Left ventricle myocardium inferior (tissue), 1 donor: Measurements from ENCODE around the gene NKAIN2. TPM values are rescaled to one million over a fixed set of nuclear protein-coding genes. Genes with fewer than 3 reads are reported as not detected.
"Not testable (repeated sequence)": the region's sequence is repeated elsewhere in the genome, so short reads cannot be mapped to it uniquely, and the experiment has no call there.

Experiments
- DNase-seq: peaks from one replicate; pipeline ENCODE4 v3.0.0-alpha.2; 2020
- H3K27ac ChIP-seq: fragments of 200-600 bp; replicated peaks from 2 replicates; pipeline ENCODE4 v1.8.0; 2021
- H3K27me3 ChIP-seq: fragments of 200-600 bp; 2 replicates; pipeline ENCODE4 v1.8.0; 2021; ENCODE audit warnings: low read depth
- H3K36me3 ChIP-seq: fragments of 200-600 bp; 2 replicates; pipeline ENCODE4 v1.8.0; 2021
- H3K4me1 ChIP-seq: fragments of 200-600 bp; 2 replicates; pipeline ENCODE4 v1.8.0; 2021
- H3K4me3 ChIP-seq: fragments of 200-600 bp; 2 replicates; pipeline ENCODE4 v1.8.0; 2021; ENCODE audit warnings: mild to moderate bottlenecking, moderate library complexity
- H3K9me3 ChIP-seq: fragments of 200-600 bp; replicated peaks from 2 replicates; pipeline ENCODE4 v1.8.0; 2021
- CTCF ChIP-seq: fragments of 200-600 bp; IDR thresholded peaks from 2 replicates; pipeline ENCODE4 v1.8.0; 2021; ENCODE audit warnings: antibody characterized with exemption, mild to moderate bottlenecking, borderline replicate concordance
- intact Hi-C: fragments of 100-400 bp; cut with micrococcal nuclease; formaldehyde crosslinking; loops from one replicate; pipeline ENCODE4 v1.11.0; 2022
- total RNA-seq: library from RNA; stranded (reverse); fragmentation: NEBNext Ultra II Directional; extraction: Animal tissue kit (Norgen Biotek cat#: 25700); gene quantifications from one replicate; pipeline ENCODE4 v1.2.1, GENCODE V29; 2021
- donor health status: DM: no; HTN: yes; CAD: no; lungs with severe emphysema.

Gene NKAIN2
- total RNA-seq, 1 donor from 2014 or later: 0.22 TPM

GRCh38 chr6:123972600-123973294, 169.1 kb downstream of the NKAIN2 start:
- Histone ChIP-seq H3K4me3 (no peak overlapping the region), H3K4me1 (no peaks in the 10 kb centered on the region), H3K36me3 (no peaks in the 10 kb centered on the region), H3K27me3 (no peaks in the 10 kb centered on the region), H3K9me3 (peaks cover 8% of the 10 kb centered on the region), H3K27ac (no peak overlapping the region)
- no peak for DNase-seq
- intact Hi-C loops: no loop called here
- no peak for TF ChIP-seq CTCF

- no peak for TF ChIP-seq CTCF
- H3K4me1 ChIP-seq: peaks cover 4% of the 10 kb centered on the region
- no peak overlapping the region for H3K27ac ChIP-seq
- no peaks in the 10 kb centered on the region for H3K27me3 ChIP-seq
- H3K4me3 ChIP-seq: no peak overlapping the region
- peaks cover 4% of the 10 kb centered on the region for H3K9me3 ChIP-seq
- intact Hi-C loops: no loop called here
- DNase-seq: no peak
- no peaks in the 10 kb centered on the region for H3K36me3 ChIP-seq
These were observed 176.6 kb downstream of the NKAIN2 start for GRCh38 chr6:123980311-123980710.

- no peaks in the 10 kb centered on the region for H3K27me3 ChIP-seq
- no peak overlapping the region for H3K27ac ChIP-seq
- no peak overlapping the region for H3K4me3 ChIP-seq
- no peaks in the 10 kb centered on the region for H3K9me3 ChIP-seq
- DNase-seq: no peak
- no peak for TF ChIP-seq CTCF
- intact Hi-C loops: no loop called here
- peaks cover 7% of the 10 kb centered on the region for H3K4me1 ChIP-seq
- no peaks in the 10 kb centered on the region for H3K36me3 ChIP-seq
These were observed 183.3 kb downstream of the NKAIN2 start for GRCh38 chr6:123986938-123987337.

- H3K27me3 ChIP-seq, H3K4me1 ChIP-seq, intact Hi-C loops, H3K27ac ChIP-seq, H3K9me3 ChIP-seq, H3K4me3 ChIP-seq, H3K36me3 ChIP-seq, DNase-seq: not testable (repeated sequence)
These were observed 186.3 kb downstream of the NKAIN2 start for GRCh38 chr6:123989918-123990317.

- no peak overlapping the region for H3K27ac ChIP-seq
- intact Hi-C loops: no loop called here
These were observed 186.7 kb downstream of the NKAIN2 start for GRCh38 chr6:123990376-123990775.

More at GRCh38 chr6:123990376-123990775, 186.7 kb downstream of the NKAIN2 start:
- Histone ChIP-seq H3K4me3 (no peak overlapping the region), H3K27me3 (no peaks in the 10 kb centered on the region), H3K4me1 (peaks cover 7% of the 10 kb centered on the region), H3K9me3 (no peaks in the 10 kb centered on the region), H3K36me3 (no peaks in the 10 kb centered on the region)
- TF ChIP-seq CTCF: no peak
- DNase-seq: no peak
